Smooth muscle cell (in vitro differentiated cells): ENCODE results near the gene HMCN1. TPM values are rescaled to one million over a fixed set of nuclear protein-coding genes. Genes with fewer than 3 reads are reported as not detected.

Experiments used
- DNase-seq: peaks from one replicate; lab custom pipeline; 2025; ENCODE audit not compliant: unreplicated experiment; lab: John Stamatoyannopoulos, UW
- H2AFZ ChIP-seq: fragments of 200-600 bp; sonication (generic); 2 replicates; pipeline ENCODE4 v1.6.0; 2016; ENCODE audit warnings: antibody characterized with exemption, low read depth, mild to moderate bottlenecking
- H3F3A ChIP-seq: fragments of 200-600 bp; sonication (generic); 2 replicates; pipeline ENCODE4 v1.6.0; 2017; ENCODE audit warnings: antibody characterized with exemption, low read depth
- H3K27ac ChIP-seq: fragments of 200-600 bp; sonication (generic); 2 replicates; pipeline ENCODE4 v1.5.1; 2016; ENCODE audit warnings: low read depth, mild to moderate bottlenecking
- H3K27me3 ChIP-seq: fragments of 200-600 bp; sonication (generic); 2 replicates; pipeline ENCODE4 v1.6.1; 2016; ENCODE audit warnings: low read depth, mild to moderate bottlenecking
- H3K36me3 ChIP-seq: fragments of 200-600 bp; sonication (generic); 2 replicates; pipeline ENCODE4 v1.5.1; 2016; ENCODE audit warnings: low read depth
- H3K4me1 ChIP-seq: fragments of 200-600 bp; sonication (generic); 2 replicates; pipeline ENCODE4 v1.5.1; 2016; ENCODE audit warnings: low read depth
- H3K4me2 ChIP-seq: fragments of 200-600 bp; sonication (generic); 2 replicates; pipeline ENCODE4 v1.6.0; 2016; ENCODE audit warnings: mild to moderate bottlenecking
- H3K4me3 ChIP-seq: fragments of 200-600 bp; sonication (generic); 2 replicates; pipeline ENCODE4 v1.5.1; 2016; ENCODE audit warnings: mild to moderate bottlenecking
- H3K79me2 ChIP-seq: fragments of 200-600 bp; sonication (generic); 2 replicates; pipeline ENCODE4 v1.6.0; 2016; ENCODE audit warnings: low read depth, mild to moderate bottlenecking
- H3K9ac ChIP-seq: fragments of 200-600 bp; sonication (generic); 2 replicates; pipeline ENCODE4 v1.6.0; 2016; ENCODE audit warnings: low read depth
- H3K9me3 ChIP-seq: fragments of 200-600 bp; sonication (generic); replicated peaks from 2 replicates; pipeline ENCODE4 v1.5.1; 2016; ENCODE audit warnings: low read depth
- H4K20me1 ChIP-seq: fragments of 200-600 bp; sonication (generic); 2 replicates; pipeline ENCODE4 v1.6.0; 2016; ENCODE audit warnings: low read depth
- CTCF ChIP-seq: fragments of 200-600 bp; sonication (generic); IDR thresholded peaks from 2 replicates; pipeline ENCODE4 v1.5.1; 2017; ENCODE audit warnings: borderline replicate concordance, mild to moderate bottlenecking, antibody characterized with exemption; ENCODE audit not compliant: insufficient read depth, poor library complexity, severe bottlenecking
- WGBS: methylation state at CpG from one replicate; pipeline ENCODE4 v1.1.7; 2016; ENCODE audit warnings: low lambda C conversion rate; 5-methylcytosine and 5-hydroxymethylcytosine counted together
- polyA plus RNA-seq: library from polyadenylated mRNA; unstranded; fragments of >200 nt; fragmentation: Nextera tagmentation; extraction: Ambion mirVana; gene quantifications from 2 replicates; pipeline ENCODE4 v1.2.1, GENCODE V29; 2016
- total RNA-seq: library from RNA; depleted of rRNA; stranded (reverse); fragments of >200 nt; gene quantifications from 2 replicates; pipeline ENCODE4 v1.2.3, GENCODE V29; 2014

Gene HMCN1
- total and polyA plus RNA-seq, 2 experiments from 2014 or later: 18.9 to 118 TPM

DNA sequence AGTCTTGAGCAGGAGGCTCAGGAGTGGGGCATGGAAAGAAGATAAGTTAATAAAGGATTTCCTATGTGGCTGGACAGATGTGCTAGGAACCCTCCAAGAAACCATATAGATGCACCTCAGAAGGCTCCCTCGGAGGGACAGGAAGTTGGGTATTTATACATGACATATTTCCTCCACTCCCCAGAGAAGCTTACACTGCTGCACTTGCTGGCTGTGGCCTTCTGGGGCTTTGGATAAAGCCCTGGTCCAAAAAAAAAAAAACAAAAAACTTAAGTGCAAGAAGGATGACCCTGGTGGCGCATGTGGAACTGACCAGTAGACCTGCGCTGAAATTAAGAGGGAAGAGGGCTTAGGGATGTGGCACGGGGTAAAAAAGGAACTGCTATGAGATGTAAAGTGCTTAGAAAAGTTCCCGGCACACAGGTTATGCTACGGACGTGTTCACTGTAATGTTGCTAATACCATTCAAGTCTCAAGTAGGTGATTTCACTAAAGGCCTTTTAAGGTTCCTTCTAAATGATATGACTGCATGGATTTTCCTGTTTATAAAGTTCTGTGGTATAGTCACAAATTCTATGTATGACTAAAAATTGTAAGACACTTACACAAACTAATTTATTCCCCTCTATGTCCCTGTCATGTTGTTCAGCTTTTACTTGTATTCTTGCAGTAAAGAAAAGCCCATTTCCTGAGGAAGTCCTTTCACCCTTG lies 253.6 kb downstream of the HMCN1 start:
- H3K27me3 ChIP-seq: no peaks in the 10 kb centered on the region
- H3F3A ChIP-seq: no peaks in the 10 kb centered on the region
- H3K79me2 ChIP-seq: no peaks in the 10 kb centered on the region
- H3K4me2 ChIP-seq: no peak overlapping the region
- H4K20me1 ChIP-seq: no peaks in the 10 kb centered on the region
- no peak for TF ChIP-seq CTCF
- no peaks in the 10 kb centered on the region for H3K9me3 ChIP-seq
- H3K27ac ChIP-seq: no peak overlapping the region
- H3K4me3 ChIP-seq: no peak overlapping the region
- H3K4me1 ChIP-seq: no peaks in the 10 kb centered on the region
- no peak overlapping the region for H3K9ac ChIP-seq
- H2AFZ ChIP-seq: no peak overlapping the region
- peaks cover 10% of the 10 kb centered on the region for H3K36me3 ChIP-seq
- DNase-seq: no peak
- WGBS: 90% methylated on average over 7 of the region's 7 CpGs

DNA sequence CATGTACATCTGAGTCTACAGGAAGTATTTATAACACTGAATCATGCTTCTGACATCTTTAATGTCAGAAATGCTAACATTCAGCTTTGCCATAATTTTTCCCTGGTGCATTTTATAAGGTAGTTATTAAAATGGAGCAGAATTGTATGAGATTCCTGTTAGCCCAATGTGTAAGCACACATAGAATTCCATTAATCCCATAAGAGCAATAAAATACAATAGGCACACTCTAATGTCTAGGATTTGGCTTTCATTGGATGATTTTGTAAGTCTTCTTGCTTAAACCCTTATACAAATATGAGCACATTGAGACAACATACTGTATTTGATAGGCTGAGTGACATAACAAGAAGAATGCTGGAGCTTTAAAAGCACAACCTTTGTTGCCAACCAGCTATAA lies 256.4 kb downstream of the HMCN1 start:
- Histone ChIP-seq H2AFZ (no peak overlapping the region), H3K9ac (no peak overlapping the region), H3K4me1 (no peaks in the 10 kb centered on the region), H4K20me1 (no peaks in the 10 kb centered on the region), H3K27me3 (no peaks in the 10 kb centered on the region), H3K79me2 (no peaks in the 10 kb centered on the region), H3K4me2 (no peak overlapping the region), H3F3A (no peaks in the 10 kb centered on the region), H3K36me3 (peaks cover 10% of the 10 kb centered on the region), H3K9me3 (no peaks in the 10 kb centered on the region), H3K4me3 (no peak overlapping the region), H3K27ac (no peak overlapping the region)
- no peak for DNase-seq
- TF ChIP-seq CTCF: no peak

- 84% methylated on average over 2 of the region's 2 CpGs for WGBS
Observed at GRCh38 chr1:185991266-185991665, 257.1 kb downstream of the HMCN1 start.

More at GRCh38 chr1:185991266-185991665, 257.1 kb downstream of the HMCN1 start:
- Histone ChIP-seq H3K79me2 (no peaks in the 10 kb centered on the region), H3K27me3 (no peaks in the 10 kb centered on the region), H3K27ac (no peak overlapping the region), H3K9me3 (no peaks in the 10 kb centered on the region), H3K4me1 (no peaks in the 10 kb centered on the region), H3F3A (no peaks in the 10 kb centered on the region), H2AFZ (no peak overlapping the region), H3K9ac (no peak overlapping the region), H3K4me3 (no peak overlapping the region), H4K20me1 (no peaks in the 10 kb centered on the region), H3K4me2 (no peak overlapping the region), H3K36me3 (peaks cover 10% of the 10 kb centered on the region)
- TF ChIP-seq CTCF: no peak
- no peak for DNase-seq
